ENCODE measurements around the gene PLK2.

GRCh38 chr5:58451732-58452565 lies 7.9 kb downstream of the PLK2 start:
- TF ChIP-seq, protein P1, sequence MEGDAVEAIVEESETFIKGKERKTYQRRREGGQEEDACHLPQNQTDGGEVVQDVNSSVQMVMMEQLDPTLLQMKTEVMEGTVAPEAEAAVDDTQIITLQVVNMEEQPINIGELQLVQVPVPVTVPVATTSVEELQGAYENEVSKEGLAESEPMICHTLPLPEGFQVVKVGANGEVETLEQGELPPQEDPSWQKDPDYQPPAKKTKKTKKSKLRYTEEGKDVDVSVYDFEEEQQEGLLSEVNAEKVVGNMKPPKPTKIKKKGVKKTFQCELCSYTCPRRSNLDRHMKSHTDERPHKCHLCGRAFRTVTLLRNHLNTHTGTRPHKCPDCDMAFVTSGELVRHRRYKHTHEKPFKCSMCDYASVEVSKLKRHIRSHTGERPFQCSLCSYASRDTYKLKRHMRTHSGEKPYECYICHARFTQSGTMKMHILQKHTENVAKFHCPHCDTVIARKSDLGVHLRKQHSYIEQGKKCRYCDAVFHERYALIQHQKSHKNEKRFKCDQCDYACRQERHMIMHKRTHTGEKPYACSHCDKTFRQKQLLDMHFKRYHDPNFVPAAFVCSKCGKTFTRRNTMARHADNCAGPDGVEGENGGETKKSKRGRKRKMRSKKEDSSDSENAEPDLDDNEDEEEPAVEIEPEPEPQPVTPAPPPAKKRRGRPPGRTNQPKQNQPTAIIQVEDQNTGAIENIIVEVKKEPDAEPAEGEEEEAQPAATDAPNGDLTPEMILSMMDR (optimal IDR thresholded peaks at IDR 0.05 in 1 of 3, IDR thresholded peaks at IDR 0.05 in 1 of 3, conservative IDR thresholded peaks at IDR 0.05 in 1 of 3; ENCODE audit: extremely low read depth in 1 of 3, insufficient read depth in 2 of 3, low read length in 3 of 3) = no peak
- no peak for TF ChIP-seq EZH2 (IDR thresholded peaks at IDR 0.05; ENCODE audit: low read length)

All from keratinocyte (primary cell).